H9 (cell line): Measurements from ENCODE around the gene MTHFD2. TPM values are rescaled to one million over a fixed set of nuclear protein-coding genes. Genes with fewer than 3 reads are reported as not detected.

Source experiments
- DNase-seq: peaks from one replicate; pipeline ENCODE4 v3.0.0-alpha.2; 2017
- H2AFZ ChIP-seq: one replicate; pipeline ENCODE4 v1.6.1; 2013; ENCODE audit warnings: mild to moderate bottlenecking, low read length, control low read depth, moderate library complexity
- H2AK5ac ChIP-seq: 2 replicates; pipeline ENCODE4 v1.6.1; 2013; ENCODE audit warnings: low read length, control low read depth, mixed read lengths; ENCODE audit not compliant: insufficient read length
- H2BK120ac ChIP-seq: one replicate; pipeline ENCODE4 v1.6.1; 2013; ENCODE audit warnings: low read depth, mild to moderate bottlenecking, low read length, control low read depth, inconsistent platforms; ENCODE audit not compliant: poor library complexity, severe bottlenecking
- H2BK12ac ChIP-seq: 2 replicates; pipeline ENCODE4 v1.6.1; 2013; ENCODE audit warnings: low read length, control low read depth, mixed read lengths, low read depth; ENCODE audit not compliant: insufficient read length
- H2BK15ac ChIP-seq: 2 replicates; pipeline ENCODE4 v1.6.1; 2013; ENCODE audit warnings: low read depth, low read length, control low read depth
- H2BK20ac ChIP-seq: one replicate; pipeline ENCODE4 v1.6.1; 2013; ENCODE audit warnings: low read depth, mild to moderate bottlenecking, low read length, control low read depth, inconsistent platforms; ENCODE audit not compliant: poor library complexity, severe bottlenecking
- H2BK5ac ChIP-seq: 2 replicates; pipeline ENCODE4 v1.6.1; 2013; ENCODE audit warnings: low read length, control low read depth, mixed read lengths; ENCODE audit not compliant: insufficient read length
- H3K14ac ChIP-seq: 2 replicates; pipeline ENCODE4 v1.6.1; 2013; ENCODE audit warnings: low read length, control low read depth; ENCODE audit not compliant: insufficient read depth
- H3K18ac ChIP-seq: 2 replicates; pipeline ENCODE4 v1.6.1; 2013; ENCODE audit warnings: low read depth, mild to moderate bottlenecking, mixed read lengths, low read length, control low read depth; ENCODE audit not compliant: insufficient read length
- H3K23ac ChIP-seq: 2 replicates; pipeline ENCODE4 v1.6.1; 2013; ENCODE audit warnings: low read length, control low read depth, mixed read lengths, low read depth; ENCODE audit not compliant: insufficient read length
- H3K23me2 ChIP-seq: 2 replicates; pipeline ENCODE4 v1.6.1; 2013; ENCODE audit warnings: low read depth, mild to moderate bottlenecking, mixed read lengths, low read length, control low read depth; ENCODE audit not compliant: insufficient read length, poor library complexity, severe bottlenecking
- H3K27ac ChIP-seq: 2 replicates; pipeline ENCODE4 v1.5.1; 2013; ENCODE audit warnings: low read length, control low read depth, mixed read lengths, low read depth; ENCODE audit not compliant: insufficient read length
- H3K27me3 ChIP-seq: 2 replicates; pipeline ENCODE4 v1.6.1; 2013; ENCODE audit warnings: low read length, control low read depth, inconsistent platforms; ENCODE audit not compliant: insufficient read depth
- H3K4ac ChIP-seq: 2 replicates; pipeline ENCODE4 v1.6.1; 2013; ENCODE audit warnings: low read depth, mild to moderate bottlenecking, control low read depth, inconsistent platforms, low read length, moderate library complexity
- H3K4me1 ChIP-seq: 2 replicates; pipeline ENCODE4 v1.6.1; 2013; ENCODE audit warnings: low read length, control low read depth, inconsistent platforms; ENCODE audit not compliant: insufficient read depth
- H3K4me2 ChIP-seq: 2 replicates; pipeline ENCODE4 v1.6.1; 2013; ENCODE audit warnings: low read length, control low read depth, mixed read lengths; ENCODE audit not compliant: insufficient read length, insufficient read depth
- H3K56ac ChIP-seq: 2 replicates; pipeline ENCODE4 v1.6.1; 2013; ENCODE audit warnings: low read depth, mild to moderate bottlenecking, mixed read lengths, low read length, control low read depth; ENCODE audit not compliant: insufficient read length
- H3K79me1 ChIP-seq: 2 replicates; pipeline ENCODE4 v1.6.1; 2013; ENCODE audit warnings: low read depth, mild to moderate bottlenecking, moderate library complexity, low read length, control low read depth, inconsistent platforms; ENCODE audit not compliant: insufficient read depth, poor library complexity, severe bottlenecking
- H3K79me2 ChIP-seq: 2 replicates; pipeline ENCODE4 v1.6.1; 2013; ENCODE audit warnings: low read length, control low read depth, inconsistent platforms; ENCODE audit not compliant: insufficient read depth
- H3K9ac ChIP-seq: 2 replicates; pipeline ENCODE4 v1.6.1; 2013; ENCODE audit warnings: low read length, control low read depth, mixed read lengths; ENCODE audit not compliant: insufficient read length; ENCODE audit errors: extremely low read depth
- H3K9me3 ChIP-seq: one replicate; pipeline ENCODE4 v1.6.1; 2013; ENCODE audit warnings: low read depth, low read length, inconsistent platforms; ENCODE audit not compliant: control insufficient read depth
- H3T11ph ChIP-seq: one replicate; pipeline ENCODE4 v1.6.1; 2013; ENCODE audit warnings: mild to moderate bottlenecking, low read length, control low read depth, inconsistent platforms
- H4K20me1 ChIP-seq: one replicate; pipeline ENCODE4 v1.6.1; 2013; ENCODE audit not compliant: control insufficient read depth, insufficient read length, insufficient read depth
- H4K5ac ChIP-seq: 2 replicates; pipeline ENCODE4 v1.6.1; 2013; ENCODE audit warnings: low read depth, mild to moderate bottlenecking, mixed read lengths, low read length, control low read depth; ENCODE audit not compliant: insufficient read length
- H4K8ac ChIP-seq: replicated peaks from 2 replicates; pipeline ENCODE4 v1.6.1; 2013; ENCODE audit warnings: low read length, control low read depth, mixed read lengths, low read depth; ENCODE audit not compliant: insufficient read length
- H4K91ac ChIP-seq: 2 replicates; pipeline ENCODE4 v1.6.1; 2013; ENCODE audit warnings: low read depth, mild to moderate bottlenecking, moderate library complexity, mixed read lengths, low read length, control low read depth; ENCODE audit not compliant: insufficient read length
- H3K27ac Mint-ChIP-seq, 3 experiments: 2 replicates in 2 of 3; 3 replicates in 1 of 3; pipeline ENCODE4 v1.8.0; 2020 to 2021; ENCODE audit warnings: mixed read lengths in 3 of 3, mild to moderate bottlenecking in 1 of 3, moderate library complexity in 1 of 3
- H3K27me3 Mint-ChIP-seq: 2 replicates; pipeline ENCODE4 v1.8.0; 2021; ENCODE audit warnings: low read depth, mild to moderate bottlenecking, moderate library complexity, mixed read lengths
- H3K36me3 Mint-ChIP-seq, 3 experiments: 2 replicates in 2 of 3; 3 replicates in 1 of 3; pipeline ENCODE4 v1.8.0; 2020 to 2021; ENCODE audit warnings: low read depth in 3 of 3, mixed read lengths in 3 of 3; ENCODE audit not compliant: insufficient read depth in 1 of 3
- H3K4me1 Mint-ChIP-seq, 2 experiments: 2 replicates each; pipeline ENCODE4 v1.8.0; 2020; ENCODE audit warnings: mixed read lengths in 2 of 2
- H3K4me3 Mint-ChIP-seq, 2 experiments: 2 replicates in 1 of 2; 3 replicates in 1 of 2; pipeline ENCODE4 v1.8.0; 2020 to 2021; ENCODE audit warnings: mild to moderate bottlenecking in 2 of 2, mixed read lengths in 2 of 2, moderate library complexity in 1 of 2
- H3K9me3 Mint-ChIP-seq, 2 experiments: 2 replicates in 1 of 2; 3 replicates in 1 of 2; pipeline ENCODE4 v1.8.0; 2020; ENCODE audit warnings: mild to moderate bottlenecking in 2 of 2, mixed read lengths in 2 of 2, moderate library complexity in 1 of 2
- CTCF ChIP-seq: fragments of 200-600 bp; sonication (generic); conservative IDR thresholded peaks from 3 replicates; pipeline ENCODE4 v1.8.0; 2021; ENCODE audit warnings: antibody characterized with exemption, mild to moderate bottlenecking
- WGBS: extraction: QIAGEN DNeasy Blood & Tissue Kit; methylation state at CpG from one replicate; pipeline ENCODE4 v1.1.7; 2013; ENCODE audit warnings: missing lambda C conversion rate, low lambda C conversion rate, mixed read lengths; ENCODE audit not compliant: insufficient read length; ENCODE audit errors: extremely low coverage; 5-methylcytosine and 5-hydroxymethylcytosine counted together
- total RNA-seq: library from RNA; stranded (reverse); gene quantifications from 2 replicates; pipeline ENCODE4 v1.2.1, GENCODE V29; 2021

The MTHFD2 gene
- total RNA-seq, 1 experiment from 2014 or later, result 201 TPM

DNA sequence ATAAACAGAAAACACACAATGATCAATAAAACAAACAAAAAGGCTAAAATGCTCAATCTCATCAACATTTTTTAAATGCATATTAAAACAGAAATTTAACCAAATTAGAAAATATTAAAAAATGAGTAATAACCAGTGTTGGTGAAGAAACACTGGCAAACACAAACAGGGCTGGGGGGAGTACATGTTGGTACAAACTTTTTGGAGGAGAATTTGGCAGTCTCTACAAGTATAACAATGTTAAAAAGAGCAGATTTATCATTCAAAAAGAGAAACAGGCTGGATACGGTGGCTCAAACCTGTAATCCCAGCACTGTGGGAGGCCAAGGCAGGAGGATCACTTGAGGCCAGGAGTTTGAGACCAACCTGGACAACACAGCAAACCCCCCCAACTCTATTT, 33.7 kb upstream of the MTHFD2 start:
- Histone ChIP-seq H2BK12ac (no peak overlapping the region), H2BK15ac (no peak overlapping the region), H2BK20ac (no peak overlapping the region), H3K4ac (no peak overlapping the region), H3K56ac (no peak overlapping the region), H2AK5ac (no peak overlapping the region), H4K8ac (no peak overlapping the region), H3K79me2 (peaks cover 1% of the 10 kb centered on the region; the same call in 1 of the 2 replicates), H4K20me1 (no peaks in the 10 kb centered on the region), H3K4me2 (no peak overlapping the region), H3K79me1 (peaks cover 4% of the 10 kb centered on the region), H3K23ac (no peak overlapping the region), H3K9me3 (no peaks in the 10 kb centered on the region), H3K23me2 (no peaks in the 10 kb centered on the region), H4K91ac (no peak overlapping the region), H3K18ac (no peak overlapping the region), H2BK5ac (no peak overlapping the region), H2AFZ (no peak overlapping the region), H3K27me3 (no peaks in the 10 kb centered on the region), H3T11ph (no peak overlapping the region), H3K14ac (no peak overlapping the region), H2BK120ac (no peak overlapping the region), H4K5ac (no peak overlapping the region), H3K27ac (no peak overlapping the region), H3K4me1 (no peaks in the 10 kb centered on the region), H3K9ac (no peak overlapping the region)
- no CpG with 5 or more reads among the region's 1 CpG for WGBS
- no peak for DNase-seq
- peaks cover 40 to 79% (median 77%) of the 10 kb centered on the region in 3 experiments; a peak in 6 of 7 replicates for H3K36me3 Mint-ChIP-seq
- peak overlapping the region in 1 of 3 experiments; percentile 62; a peak in 1 of 7 replicates for H3K27ac Mint-ChIP-seq
- H3K27me3 Mint-ChIP-seq, result no peaks in the 10 kb centered on the region
- no peak for TF ChIP-seq CTCF
- no peaks in the 10 kb centered on the region for H3K9me3 Mint-ChIP-seq
- H3K4me1 Mint-ChIP-seq, result no peaks in the 10 kb centered on the region
- H3K4me3 Mint-ChIP-seq, result no peak overlapping the region
